ENCODE measurements around the gene AUTS2.

The AUTS2 gene

GRCh38 chr7:69719717-69720116, 121.4 kb downstream of the AUTS2 start:
- POLR2A ChIA-PET, result no interaction called here
- TF ChIP-seq FOXK2 (IDR thresholded peaks at IDR 0.05) (no peak), FOXM1 (IDR thresholded peaks at IDR 0.05; ENCODE audit: borderline replicate concordance) (no peak), ZNF384 (IDR thresholded peaks at IDR 0.05) (no peak), BHLHE40 (IDR thresholded peaks at IDR 0.05; ENCODE audit: borderline replicate concordance) (no peak), ELF4 (IDR thresholded peaks at IDR 0.05) (no peak), TARDBP (IDR thresholded peaks at IDR 0.05) (no peak), L3MBTL2 (conservative IDR thresholded peaks at IDR 0.05) (no peak)
- no peak for DNase-seq (ENCODE audit: extremely low spot score)
- CTCF ChIA-PET, result no interaction called here

GRCh38 chr7:69722843-69723242, 124.6 kb downstream of the AUTS2 start:
- POLR2A ChIA-PET, result no interaction called here
- DNase-seq (ENCODE audit: extremely low spot score), result no peak
- CTCF ChIA-PET, result interaction anchor here (0.6 to 0.7 kb wide), 3 partner anchors 10 to 1591 kb away, joined by 3 read pairs; no protein-coding TSS in a partner anchor
- no peak for TF ChIP-seq PKNOX1 (IDR thresholded peaks at IDR 0.05)
- TF ChIP-seq ELF4 (IDR thresholded peaks at IDR 0.05), result no peak
- TF ChIP-seq ARNT (IDR thresholded peaks at IDR 0.05), result no peak
- TF ChIP-seq BHLHE40 (IDR thresholded peaks at IDR 0.05; ENCODE audit: borderline replicate concordance), result no peak
- TF ChIP-seq SUZ12 (IDR thresholded peaks at IDR 0.05), result no peak
- TF ChIP-seq L3MBTL2 (conservative IDR thresholded peaks at IDR 0.05), result no peak
- TF ChIP-seq SP1 (IDR thresholded peaks at IDR 0.05), result no peak
- TF ChIP-seq HDGF (IDR thresholded peaks at IDR 0.05; ENCODE audit: borderline replicate concordance), result no peak
- no peak for TF ChIP-seq LEF1 (IDR thresholded peaks at IDR 0.05; ENCODE audit: borderline replicate concordance)
- TF ChIP-seq TARDBP (IDR thresholded peaks at IDR 0.05), result no peak
- TF ChIP-seq FOXK2 (IDR thresholded peaks at IDR 0.05), result no peak
- no peak for TF ChIP-seq NFRKB (IDR thresholded peaks at IDR 0.05)
- TF ChIP-seq FOXM1 (IDR thresholded peaks at IDR 0.05; ENCODE audit: borderline replicate concordance), result no peak
- no peak for TF ChIP-seq ZNF384 (IDR thresholded peaks at IDR 0.05)
- no peak for TF ChIP-seq CTBP1 (IDR thresholded peaks at IDR 0.05; ENCODE audit: borderline replicate concordance)
- no peak for TF ChIP-seq FOXA1 (IDR thresholded peaks at IDR 0.05)

GRCh38 chr7:69723663-69724062, 125.4 kb downstream of the AUTS2 start:
- no peak for DNase-seq (ENCODE audit: extremely low spot score)
- TF ChIP-seq FOXA1 (IDR thresholded peaks at IDR 0.05) (no peak), TARDBP (IDR thresholded peaks at IDR 0.05) (no peak), CTBP1 (IDR thresholded peaks at IDR 0.05; ENCODE audit: borderline replicate concordance) (no peak), HDGF (IDR thresholded peaks at IDR 0.05; ENCODE audit: borderline replicate concordance) (no peak), SP1 (IDR thresholded peaks at IDR 0.05) (no peak), FOXK2 (IDR thresholded peaks at IDR 0.05) (no peak), PKNOX1 (IDR thresholded peaks at IDR 0.05) (no peak)
- ChIA-PET POLR2A (no interaction called here), CTCF (no interaction called here)

GRCh38 chr7:69728304-69728703, 130.0 kb downstream of the AUTS2 start:
- TF ChIP-seq ELF4 (IDR thresholded peaks at IDR 0.05) (no peak), ARNT (IDR thresholded peaks at IDR 0.05) (no peak), SUZ12 (IDR thresholded peaks at IDR 0.05) (no peak), NFRKB (IDR thresholded peaks at IDR 0.05) (no peak), L3MBTL2 (conservative IDR thresholded peaks at IDR 0.05) (no peak), TARDBP (IDR thresholded peaks at IDR 0.05) (no peak), SP1 (IDR thresholded peaks at IDR 0.05) (no peak), FOXK2 (IDR thresholded peaks at IDR 0.05) (no peak), FOXA1 (IDR thresholded peaks at IDR 0.05) (no peak), PKNOX1 (IDR thresholded peaks at IDR 0.05) (no peak), FOXM1 (IDR thresholded peaks at IDR 0.05; ENCODE audit: borderline replicate concordance) (no peak), ZNF384 (IDR thresholded peaks at IDR 0.05) (no peak), BHLHE40 (IDR thresholded peaks at IDR 0.05; ENCODE audit: borderline replicate concordance) (no peak), HDGF (IDR thresholded peaks at IDR 0.05; ENCODE audit: borderline replicate concordance) (no peak), CTBP1 (IDR thresholded peaks at IDR 0.05; ENCODE audit: borderline replicate concordance) (no peak), LEF1 (IDR thresholded peaks at IDR 0.05; ENCODE audit: borderline replicate concordance) (no peak)
- POLR2A ChIA-PET, result no interaction called here
- no peak for DNase-seq (ENCODE audit: extremely low spot score)
- CTCF ChIA-PET, result no interaction called here

GRCh38 chr7:69732203-69732602, 133.9 kb downstream of the AUTS2 start:
- ChIA-PET POLR2A (no interaction called here), CTCF (no interaction called here)
- no peak for DNase-seq (ENCODE audit: extremely low spot score)
- no peak for TF ChIP-seq SP1 (IDR thresholded peaks at IDR 0.05)
- no peak for TF ChIP-seq SUZ12 (IDR thresholded peaks at IDR 0.05)
- no peak for TF ChIP-seq BHLHE40 (IDR thresholded peaks at IDR 0.05; ENCODE audit: borderline replicate concordance)
- TF ChIP-seq NFRKB (IDR thresholded peaks at IDR 0.05), result no peak
- no peak for TF ChIP-seq LEF1 (IDR thresholded peaks at IDR 0.05; ENCODE audit: borderline replicate concordance)

GRCh38 chr7:69735582-69735981, 137.3 kb downstream of the AUTS2 start:
- TF ChIP-seq L3MBTL2 (conservative IDR thresholded peaks at IDR 0.05) (no peak), PKNOX1 (IDR thresholded peaks at IDR 0.05) (no peak), NFRKB (IDR thresholded peaks at IDR 0.05) (no peak), ELF4 (IDR thresholded peaks at IDR 0.05) (no peak), BHLHE40 (IDR thresholded peaks at IDR 0.05; ENCODE audit: borderline replicate concordance) (no peak), SUZ12 (IDR thresholded peaks at IDR 0.05) (no peak), TARDBP (IDR thresholded peaks at IDR 0.05) (no peak), FOXA1 (IDR thresholded peaks at IDR 0.05) (no peak), ARNT (IDR thresholded peaks at IDR 0.05) (no peak), HDGF (IDR thresholded peaks at IDR 0.05; ENCODE audit: borderline replicate concordance) (no peak), FOXK2 (IDR thresholded peaks at IDR 0.05) (no peak), LEF1 (IDR thresholded peaks at IDR 0.05; ENCODE audit: borderline replicate concordance) (no peak), ZNF384 (IDR thresholded peaks at IDR 0.05) (no peak), CTBP1 (IDR thresholded peaks at IDR 0.05; ENCODE audit: borderline replicate concordance) (no peak), FOXM1 (IDR thresholded peaks at IDR 0.05; ENCODE audit: borderline replicate concordance) (no peak), SP1 (IDR thresholded peaks at IDR 0.05) (no peak)

More at GRCh38 chr7:69735582-69735981, 137.3 kb downstream of the AUTS2 start:
- ChIA-PET POLR2A (no interaction called here), CTCF (no interaction called here)
- no peak for DNase-seq (ENCODE audit: extremely low spot score)
